Uterus (tissue), 4 donors: Measurements from ENCODE around the gene HPS5. TPM values are rescaled to one million over a fixed set of nuclear protein-coding genes. Genes with fewer than 3 reads are reported as not detected.

ENCODE experiments used
- DNase-seq, 2 donors: peaks; one replicate each; pipeline ENCODE4 v3.0.0-alpha.2; 2019 to 2020
- H3K27ac ChIP-seq, 2 donors: fragments of 200-600 bp; sonication (generic); 1 replicate in 1 of 2; 2 replicates in 1 of 2; pipeline ENCODE4 v1.5.1; 2016 to 2018
- H3K27me3 ChIP-seq, 2 donors: fragments of 200-600 bp; sonication (generic); one replicate each; pipeline ENCODE4 v1.5.1; 2018 to 2019; ENCODE audit warnings: control low read depth in 1 of 2
- H3K36me3 ChIP-seq, 2 donors: fragments of 200-600 bp; sonication (generic); one replicate each; pipeline ENCODE4 v1.5.1; 2019; ENCODE audit warnings: control low read depth in 1 of 2
- H3K4me1 ChIP-seq, 2 donors: fragments of 200-600 bp; sonication (generic); one replicate each; pipeline ENCODE4 v1.5.1; 2018 to 2019; ENCODE audit warnings: control low read depth in 1 of 2
- H3K4me3 ChIP-seq, 2 donors: fragments of 200-600 bp; sonication (generic); 1 replicate in 1 of 2; 2 replicates in 1 of 2; pipeline ENCODE4 v1.5.1; 2018 to 2019; ENCODE audit warnings: mild to moderate bottlenecking in 1 of 2
- H3K9me3 ChIP-seq, 2 donors: fragments of 200-600 bp; sonication (generic); one replicate each; pipeline ENCODE4 v1.5.1; 2019; ENCODE audit warnings: control low read depth in 1 of 2
- CTCF ChIP-seq, 4 experiments: fragments of 200-600 bp in 2 of 4; fragments of 450-650 bp in 2 of 4; sonication (generic) in 2 of 4; IDR thresholded peaks; one replicate each; pipeline ENCODE4 v1.5.1; 2016 to 2019; ENCODE audit warnings: antibody characterized with exemption in 4 of 4, mild to moderate bottlenecking in 2 of 4, moderate library complexity in 1 of 4
- POLR2A ChIP-seq, 2 donors: fragments of 450-650 bp; IDR thresholded peaks; one replicate each; pipeline ENCODE4 v1.6.1; 2016; ENCODE audit warnings: antibody characterized with exemption in 2 of 2, mild to moderate bottlenecking in 1 of 2, moderate library complexity in 1 of 2
- intact Hi-C: fragments of 100-400 bp; cut with DNase I; formaldehyde crosslinking; loops from one replicate; pipeline ENCODE4 v1.15.1; 2023; ENCODE audit warnings: low total_unique reads
- total RNA-seq, 4 donors: library from RNA; depleted of rRNA in 3 of 4; stranded (reverse); fragments of >200 nt in 3 of 4; gene quantifications; one replicate each; pipeline versions ENCODE4 v1.1.0 to v1.2.4, GENCODE V29; 2014 to 2023
- donor health status: DM: yes; HTN: yes; CAD: no.

HPS5 gene
- total RNA-seq, 4 donors from 2014 or later: 6.4 to 55.0 (median 35.9) TPM

GRCh38 chr11:18307461-18308139, 14.3 kb downstream of the HPS5 start:
- Histone ChIP-seq H3K27me3 (no peaks in the 10 kb centered on the region), H3K4me3 (no peak overlapping the region), H3K4me1 (no peaks in the 10 kb centered on the region), H3K27ac (no peak overlapping the region), H3K36me3 (no peaks in the 10 kb centered on the region), H3K9me3 (no peaks in the 10 kb centered on the region)
- DNase-seq: no peak
- intact Hi-C loops: no loop called here
- no peak for TF ChIP-seq POLR2A (IDR thresholded peaks at IDR 0.05)
- TF ChIP-seq CTCF (IDR thresholded peaks at IDR 0.05): no peak

GRCh38 chr11:18304745-18305144, 17.2 kb downstream of the HPS5 start:
- intact Hi-C loops: no loop called here
- no peaks in the 10 kb centered on the region for H3K36me3 ChIP-seq

GRCh38 chr11:18299721-18300120, 22.2 kb downstream of the HPS5 start:
- DNase-seq: no peak
- Histone ChIP-seq H3K27me3 (no peaks in the 10 kb centered on the region), H3K4me1 (no peaks in the 10 kb centered on the region), H3K27ac (no peak overlapping the region), H3K36me3 (no peaks in the 10 kb centered on the region), H3K4me3 (no peak overlapping the region), H3K9me3 (no peaks in the 10 kb centered on the region)
- intact Hi-C loops: no loop called here
- TF ChIP-seq CTCF (IDR thresholded peaks at IDR 0.05): no peak
- TF ChIP-seq POLR2A (IDR thresholded peaks at IDR 0.05): no peak

More at GRCh38 chr11:18304745-18305144, 17.2 kb downstream of the HPS5 start:
- no peaks in the 10 kb centered on the region for H3K4me1 ChIP-seq
- H3K27ac ChIP-seq: no peak overlapping the region
- H3K27me3 ChIP-seq: no peaks in the 10 kb centered on the region
- TF ChIP-seq POLR2A (IDR thresholded peaks at IDR 0.05) (no peak), CTCF (IDR thresholded peaks at IDR 0.05) (no peak)
- no peaks in the 10 kb centered on the region for H3K9me3 ChIP-seq
- no peak for DNase-seq
- H3K4me3 ChIP-seq: no peak overlapping the region

GRCh38 chr11:18295316-18295715, 26.6 kb downstream of the HPS5 start:
- H3K4me1 ChIP-seq: no peaks in the 10 kb centered on the region
- no peak overlapping the region for H3K4me3 ChIP-seq
- TF ChIP-seq CTCF (IDR thresholded peaks at IDR 0.05) (no peak), POLR2A (IDR thresholded peaks at IDR 0.05) (no peak)
- no peaks in the 10 kb centered on the region for H3K27me3 ChIP-seq
- H3K9me3 ChIP-seq: no peaks in the 10 kb centered on the region
- no peaks in the 10 kb centered on the region for H3K36me3 ChIP-seq
- no peak overlapping the region for H3K27ac ChIP-seq
- DNase-seq: no peak
- intact Hi-C loops: no loop called here

- TF ChIP-seq CTCF (IDR thresholded peaks at IDR 0.05): no peak
- no peak for TF ChIP-seq POLR2A (IDR thresholded peaks at IDR 0.05)
- Histone ChIP-seq H3K4me3 (no peak overlapping the region), H3K27me3 (no peaks in the 10 kb centered on the region), H3K4me1 (no peaks in the 10 kb centered on the region), H3K36me3 (no peaks in the 10 kb centered on the region), H3K27ac (no peak overlapping the region), H3K9me3 (no peaks in the 10 kb centered on the region)
- intact Hi-C loops: no loop called here
- no peak for DNase-seq
Observed at GRCh38 chr11:18294862-18295261, 27.1 kb downstream of the HPS5 start.
